SU-DHL-6 (cell line): ENCODE measurements around the gene ACTN1.

ENCODE experiments used
- H2AFZ ChIP-seq: fragments of 200-600 bp; sonication (generic); 2 replicates; pipeline ENCODE4 v1.6.1; 2014; ENCODE audit warnings: low read depth, mild to moderate bottlenecking, moderate library complexity, mixed read lengths, antibody characterized with exemption, low read length; ENCODE audit not compliant: severe bottlenecking
- H3F3A ChIP-seq: fragments of 200-600 bp; shearing (Covaris generic); 2 replicates; pipeline ENCODE4 v1.6.0; 2016; ENCODE audit warnings: antibody characterized with exemption, mild to moderate bottlenecking; ENCODE audit not compliant: insufficient read depth
- H3K27ac ChIP-seq: fragments of 200-600 bp; sonication (generic); 2 replicates; pipeline ENCODE4 v1.5.1; 2016; ENCODE audit warnings: low read depth, mild to moderate bottlenecking, low read length, moderate library complexity, mixed read lengths
- H3K27me3 ChIP-seq: fragments of 200-600 bp; sonication (generic), shearing (Covaris generic); 2 replicates; pipeline ENCODE4 v1.6.0; 2014; ENCODE audit warnings: mild to moderate bottlenecking, low read length
- H3K36me3 ChIP-seq: fragments of 200-600 bp; sonication (generic); 2 replicates; pipeline ENCODE4 v1.6.1; 2014; ENCODE audit warnings: mild to moderate bottlenecking, low read length, mixed read lengths
- H3K4me2 ChIP-seq: fragments of 300-600, 200-600 bp; shearing (Covaris generic), sonication (generic); 2 replicates; pipeline ENCODE4 v1.6.0; 2014; ENCODE audit warnings: low read length, low read depth, mild to moderate bottlenecking; ENCODE audit not compliant: poor library complexity, severe bottlenecking
- H3K4me3 ChIP-seq: fragments of 200-600 bp; sonication (generic); 2 replicates; pipeline ENCODE4 v1.5.1; 2014; ENCODE audit warnings: antibody characterized with exemption, low read length, mild to moderate bottlenecking, mixed read lengths; ENCODE audit not compliant: insufficient read depth, poor library complexity, severe bottlenecking
- H3K79me2 ChIP-seq: fragments of 200-600 bp; sonication (generic); 2 replicates; pipeline ENCODE4 v1.6.1; 2014; ENCODE audit warnings: mild to moderate bottlenecking, low read length, moderate library complexity; ENCODE audit not compliant: insufficient read depth
- H3K9ac ChIP-seq: fragments of 200-600 bp; sonication (generic); 2 replicates; pipeline ENCODE4 v1.7.0; 2014; ENCODE audit warnings: mild to moderate bottlenecking, low read length
- H3K9me2 ChIP-seq: fragments of 200-600 bp; sonication (generic); replicated peaks from 2 replicates; pipeline ENCODE4 v1.6.1; 2014; ENCODE audit warnings: low read length; ENCODE audit not compliant: insufficient read depth
- H3K9me3 ChIP-seq: fragments of 200-600 bp; sonication (generic); 2 replicates; pipeline ENCODE4 v1.6.1; 2014; ENCODE audit warnings: low read length, mixed read lengths; ENCODE audit not compliant: insufficient read depth
- H4K20me1 ChIP-seq: fragments of 200-600 bp; sonication (generic); 2 replicates; pipeline ENCODE4 v1.6.1; 2014; ENCODE audit warnings: low read depth, mild to moderate bottlenecking, antibody characterized with exemption, low read length, moderate library complexity, mixed read lengths
- EZH2phosphoT487 ChIP-seq: fragments of 200-600 bp; sonication (generic), shearing (Covaris generic); conservative IDR thresholded peaks from 2 replicates; pipeline ENCODE4 v1.6.1; 2018; ENCODE audit warnings: mild to moderate bottlenecking, antibody characterized with exemption, low read length, moderate library complexity, mixed read lengths
- TF ChIP-seq, protein P1 (sequence below): fragments of 200-600 bp; sonication (generic); IDR thresholded peaks from one replicate; pipeline ENCODE4 v1.5.1; 2017; ENCODE audit warnings: antibody characterized with exemption, mild to moderate bottlenecking, low read length, moderate library complexity; ENCODE audit not compliant: insufficient read depth, poor library complexity, severe bottlenecking

Gene ACTN1

GRCh38 chr14:68937471-68938270 lies 41.4 kb downstream of the ACTN1 start:
- no peak overlapping the region for H3K9ac ChIP-seq
- TF ChIP-seq, protein P1, sequence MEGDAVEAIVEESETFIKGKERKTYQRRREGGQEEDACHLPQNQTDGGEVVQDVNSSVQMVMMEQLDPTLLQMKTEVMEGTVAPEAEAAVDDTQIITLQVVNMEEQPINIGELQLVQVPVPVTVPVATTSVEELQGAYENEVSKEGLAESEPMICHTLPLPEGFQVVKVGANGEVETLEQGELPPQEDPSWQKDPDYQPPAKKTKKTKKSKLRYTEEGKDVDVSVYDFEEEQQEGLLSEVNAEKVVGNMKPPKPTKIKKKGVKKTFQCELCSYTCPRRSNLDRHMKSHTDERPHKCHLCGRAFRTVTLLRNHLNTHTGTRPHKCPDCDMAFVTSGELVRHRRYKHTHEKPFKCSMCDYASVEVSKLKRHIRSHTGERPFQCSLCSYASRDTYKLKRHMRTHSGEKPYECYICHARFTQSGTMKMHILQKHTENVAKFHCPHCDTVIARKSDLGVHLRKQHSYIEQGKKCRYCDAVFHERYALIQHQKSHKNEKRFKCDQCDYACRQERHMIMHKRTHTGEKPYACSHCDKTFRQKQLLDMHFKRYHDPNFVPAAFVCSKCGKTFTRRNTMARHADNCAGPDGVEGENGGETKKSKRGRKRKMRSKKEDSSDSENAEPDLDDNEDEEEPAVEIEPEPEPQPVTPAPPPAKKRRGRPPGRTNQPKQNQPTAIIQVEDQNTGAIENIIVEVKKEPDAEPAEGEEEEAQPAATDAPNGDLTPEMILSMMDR = no peak
- no peak for TF ChIP-seq EZH2phosphoT487
- H2AFZ ChIP-seq = no peak overlapping the region
- H3K9me3 ChIP-seq = no peaks in the 10 kb centered on the region
- no peak overlapping the region for H3K27ac ChIP-seq
- no peak overlapping the region for H3K4me3 ChIP-seq
- H3F3A ChIP-seq = no peaks in the 10 kb centered on the region
- H3K36me3 ChIP-seq = no peaks in the 10 kb centered on the region
- no peaks in the 10 kb centered on the region for H4K20me1 ChIP-seq
- H3K4me2 ChIP-seq = no peak overlapping the region
- H3K27me3 ChIP-seq = no peaks in the 10 kb centered on the region
- H3K9me2 ChIP-seq = no peaks in the 10 kb centered on the region
- no peaks in the 10 kb centered on the region for H3K79me2 ChIP-seq

DNA sequence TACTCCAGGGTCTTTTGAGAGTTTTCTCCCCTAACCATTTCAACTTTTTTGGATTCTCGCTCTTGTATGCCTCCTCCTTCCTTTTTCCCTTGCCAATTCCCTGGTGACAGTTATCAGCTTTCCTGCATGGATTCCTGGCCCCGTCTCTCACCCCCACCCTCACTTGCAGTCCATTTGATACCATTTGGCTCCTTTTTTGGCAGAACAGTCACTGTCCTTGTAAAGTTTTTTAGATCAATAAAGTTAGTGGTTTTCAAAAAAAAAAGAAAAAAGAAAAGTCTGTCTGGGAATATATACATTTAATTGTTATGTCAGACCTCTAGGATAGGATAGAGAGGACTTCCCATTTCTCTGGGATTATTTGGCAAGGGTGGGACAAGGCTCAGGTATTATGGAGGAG lies 42.1 kb downstream of the ACTN1 start:
- Histone ChIP-seq H3K9me2 (no peaks in the 10 kb centered on the region), H3K27me3 (no peaks in the 10 kb centered on the region), H3K4me3 (no peak overlapping the region), H3K4me2 (no peak overlapping the region), H2AFZ (no peak overlapping the region), H3K9ac (no peak overlapping the region), H3F3A (no peaks in the 10 kb centered on the region), H3K9me3 (no peaks in the 10 kb centered on the region), H3K27ac (no peak overlapping the region), H3K36me3 (no peaks in the 10 kb centered on the region), H4K20me1 (no peaks in the 10 kb centered on the region), H3K79me2 (no peaks in the 10 kb centered on the region)
- TF ChIP-seq EZH2phosphoT487 = no peak
- TF ChIP-seq, protein P1 = no peak

- no peaks in the 10 kb centered on the region for H3K9me2 ChIP-seq
- TF ChIP-seq EZH2phosphoT487 = no peak
- TF ChIP-seq, protein P1 = no peak
- H3K27me3 ChIP-seq = no peaks in the 10 kb centered on the region
- no peak overlapping the region for H3K4me2 ChIP-seq
- H3F3A ChIP-seq = no peaks in the 10 kb centered on the region
- no peak overlapping the region for H3K27ac ChIP-seq
- H3K4me3 ChIP-seq = no peak overlapping the region
- H3K9ac ChIP-seq = no peak overlapping the region
- H3K36me3 ChIP-seq = no peaks in the 10 kb centered on the region
- no peaks in the 10 kb centered on the region for H4K20me1 ChIP-seq
- no peaks in the 10 kb centered on the region for H3K9me3 ChIP-seq
- no peaks in the 10 kb centered on the region for H3K79me2 ChIP-seq
- H2AFZ ChIP-seq = no peak overlapping the region
These were observed 42.6 kb downstream of the ACTN1 start for GRCh38 chr14:68936476-68936875.
